GM20000 (cell line): Measurements from ENCODE around the gene KCP.

Experiments
- DNase-seq: peaks from one replicate; pipeline ENCODE4 v3.0.0; 2012; ENCODE audit warnings: low spot score
- CTCF ChIP-seq: IDR thresholded peaks from 2 replicates; pipeline ENCODE4 v1.5.1; 2012; ENCODE audit warnings: mild to moderate bottlenecking, control low read depth; ENCODE audit errors: extremely low read depth, missing control alignments

KCP gene

GRCh38 chr7:128904381-128905197 is 5.9 kb downstream of the KCP start:
- peak; percentile 16 for TF ChIP-seq CTCF
- peak; percentile 88 for DNase-seq

GRCh38 chr7:128903621-128904361 is 6.7 kb downstream of the KCP start:
- DNase-seq, result peak; percentile 3
- no peak for TF ChIP-seq CTCF

- peak; percentile 8 for DNase-seq
- TF ChIP-seq CTCF, result no peak
Observed at GRCh38 chr7:128902761-128903585, 7.5 kb downstream of the KCP start.

GRCh38 chr7:128900237-128900636 is 10.3 kb downstream of the KCP start:
- DNase-seq, result no peak
- TF ChIP-seq CTCF, result no peak

GRCh38 chr7:128899392-128899791 is 11.1 kb downstream of the KCP start:
- TF ChIP-seq CTCF, result no peak
- no peak for DNase-seq

- no peak for TF ChIP-seq CTCF
- no peak for DNase-seq
Observed at GRCh38 chr7:128895320-128895719, 15.2 kb downstream of the KCP start.
